Measurements from ENCODE around the gene TBC1D1. TPM values are rescaled to one million over a fixed set of nuclear protein-coding genes. Genes with fewer than 3 reads are reported as not detected.

Gene TBC1D1
- total and polyA plus RNA-seq, 4 experiments from 2014 or later: 15.3 to 46.7 (median 34.3) TPM

- Mint-ChIP-seq H3K4me3 (no peak overlapping the region), H3K4me1 (peaks cover 0 to 7% (median 3%) of the 10 kb centered on the region in 4 donors), H3K9me3 (no peaks in the 10 kb centered on the region), H3K36me3 (peaks cover 31 to 50% of the 10 kb centered on the region in 2 donors), H3K27ac (peak overlapping the region in 2 of 7 donors; percentile 44 to 77), H3K27me3 (no peaks in the 10 kb centered on the region)
- H3K9me3 ChIP-seq (ENCODE audit: control insufficient read depth in 1 of 2, low read length in 2 of 2): no peaks in the 10 kb centered on the region
- POLR2A ChIA-PET (ENCODE audit: partially characterized antibody): no interaction called here
- no peak overlapping the region for H3K27ac ChIP-seq (ENCODE audit: low read depth, low read length)
- intact Hi-C loops (cut with micrococcal nuclease): no loop called here
- no peak for DNase-seq
- CTCF ChIA-PET (ENCODE audit: partially characterized antibody): no interaction called here
- H3K4me3 ChIP-seq (ENCODE audit: low read length in 2 of 2): no peak overlapping the region
- peaks cover 4% of the 10 kb centered on the region for H3K36me3 ChIP-seq (ENCODE audit: insufficient read depth, low read length)
- H3K4me1 ChIP-seq (ENCODE audit: insufficient read depth, low read length): no peaks in the 10 kb centered on the region
- H3K27me3 ChIP-seq (ENCODE audit: insufficient read depth, low read length): no peaks in the 10 kb centered on the region
These were observed 251.1 kb downstream of the TBC1D1 start for GRCh38 chr4:38141808-38142500.

DNA sequence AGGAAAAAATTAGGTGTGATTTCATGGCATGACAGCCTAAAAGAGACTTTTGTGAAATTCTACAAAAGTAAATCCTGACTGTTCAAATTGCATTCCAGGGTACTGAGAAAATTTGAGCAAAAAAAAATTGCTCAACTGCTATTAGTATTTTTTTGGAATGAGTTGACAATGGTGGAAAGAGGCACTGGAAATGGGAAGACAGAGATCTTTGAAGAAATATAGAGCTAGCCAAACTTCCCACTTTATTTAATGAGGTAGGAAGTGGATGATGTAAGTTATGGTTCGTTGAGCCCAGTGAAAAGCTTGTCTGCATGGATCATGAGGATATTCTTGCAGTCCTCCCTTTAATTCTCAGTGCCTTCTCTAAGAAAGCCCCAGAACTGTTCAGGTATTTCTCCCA lies 253.1 kb downstream of the TBC1D1 start:
- ChIA-PET POLR2A (ENCODE audit: partially characterized antibody) (no interaction called here), CTCF (ENCODE audit: partially characterized antibody) (interaction anchor here (1.4 to 1.5 kb wide), 2 partner anchors 11 to 17 kb away, joined by 3 to 4 read pairs; no protein-coding TSS in a partner anchor)
- Mint-ChIP-seq H3K27me3 (no peaks in the 10 kb centered on the region), H3K4me1 (peaks cover 0 to 1% (median 0%) of the 10 kb centered on the region in 4 donors), H3K27ac (no peak overlapping the region), H3K4me3 (no peak overlapping the region), H3K9me3 (peaks cover 0 to 2% (median 0%) of the 10 kb centered on the region in 8 donors), H3K36me3 (peaks cover 16 to 33% of the 10 kb centered on the region in 2 donors)
- Histone ChIP-seq H3K27ac (ENCODE audit: low read depth, low read length) (no peak overlapping the region), H3K27me3 (ENCODE audit: insufficient read depth, low read length) (no peaks in the 10 kb centered on the region), H3K4me3 (ENCODE audit: low read length in 2 of 2) (no peak overlapping the region), H3K4me1 (ENCODE audit: insufficient read depth, low read length) (no peaks in the 10 kb centered on the region), H3K36me3 (ENCODE audit: insufficient read depth, low read length) (peaks cover 4% of the 10 kb centered on the region), H3K9me3 (ENCODE audit: control insufficient read depth in 1 of 2, low read length in 2 of 2) (no peaks in the 10 kb centered on the region)
- intact Hi-C loops (cut with micrococcal nuclease): no loop called here
- DNase-seq: no peak

- CTCF ChIA-PET (ENCODE audit: partially characterized antibody): interaction anchor here (1.4 to 1.5 kb wide), 2 partner anchors 12 to 15 kb away, joined by 3 to 4 read pairs; no protein-coding TSS in a partner anchor
- no peaks in the 10 kb centered on the region for H3K36me3 ChIP-seq (ENCODE audit: insufficient read depth, low read length)
- POLR2A ChIA-PET (ENCODE audit: partially characterized antibody): interaction anchor here (1.2 kb wide), 1 partner anchor 12 kb away, joined by 5 read pairs; no protein-coding TSS in a partner anchor
- intact Hi-C loops (cut with micrococcal nuclease): no loop called here
- H3K4me3 ChIP-seq (ENCODE audit: low read length in 2 of 2): no peak overlapping the region
- Mint-ChIP-seq H3K36me3 (peaks cover 5 to 21% of the 10 kb centered on the region in 2 donors), H3K4me1 (peaks cover 0 to 1% (median 0%) of the 10 kb centered on the region in 4 donors), H3K27me3 (peaks cover 0 to 2% of the 10 kb centered on the region in 2 donors), H3K9me3 (peaks cover 0 to 2% (median 0%) of the 10 kb centered on the region in 8 donors), H3K4me3 (no peak overlapping the region), H3K27ac (peak overlapping the region in 1 of 7 donors; percentile 43)
- H3K27me3 ChIP-seq (ENCODE audit: insufficient read depth, low read length): no peaks in the 10 kb centered on the region
- H3K4me1 ChIP-seq (ENCODE audit: insufficient read depth, low read length): no peaks in the 10 kb centered on the region
- no peak overlapping the region for H3K27ac ChIP-seq (ENCODE audit: low read depth, low read length)
- H3K9me3 ChIP-seq (ENCODE audit: control insufficient read depth in 1 of 2, low read length in 2 of 2): no peaks in the 10 kb centered on the region
- DNase-seq: no peak
These were observed 254.3 kb downstream of the TBC1D1 start for GRCh38 chr4:38145033-38145678.

GRCh38 chr4:38145741-38146140 lies 254.9 kb downstream of the TBC1D1 start:
- no peak overlapping the region for H3K4me3 ChIP-seq (ENCODE audit: low read length in 2 of 2)
- peaks cover 0 to 2% of the 10 kb centered on the region in 2 donors for H3K27me3 Mint-ChIP-seq
- POLR2A ChIA-PET (ENCODE audit: partially characterized antibody): interaction anchor here (1.2 kb wide), 1 partner anchor 13 kb away, joined by 5 read pairs; no protein-coding TSS in a partner anchor
- intact Hi-C loops (cut with micrococcal nuclease): no loop called here
- no peaks in the 10 kb centered on the region for H3K27me3 ChIP-seq (ENCODE audit: insufficient read depth, low read length)
- peaks cover 2 to 16% of the 10 kb centered on the region in 2 donors for H3K36me3 Mint-ChIP-seq
- peaks cover 0 to 3% (median 0%) of the 10 kb centered on the region in 4 donors for H3K4me1 Mint-ChIP-seq
- peaks cover 0 to 2% (median 0%) of the 10 kb centered on the region in 8 donors for H3K9me3 Mint-ChIP-seq
- CTCF ChIA-PET (ENCODE audit: partially characterized antibody): interaction anchor here (1.4 to 1.5 kb wide), 2 partner anchors 13 to 15 kb away, joined by 3 to 4 read pairs; no protein-coding TSS in a partner anchor
- no peak overlapping the region for H3K4me3 Mint-ChIP-seq
- H3K27ac Mint-ChIP-seq: no peak overlapping the region
- H3K4me1 ChIP-seq (ENCODE audit: insufficient read depth, low read length): no peaks in the 10 kb centered on the region
- DNase-seq: no peak
- no peaks in the 10 kb centered on the region for H3K36me3 ChIP-seq (ENCODE audit: insufficient read depth, low read length)
- H3K9me3 ChIP-seq (ENCODE audit: control insufficient read depth in 1 of 2, low read length in 2 of 2): no peaks in the 10 kb centered on the region
- H3K27ac ChIP-seq (ENCODE audit: low read depth, low read length): no peak overlapping the region

- Histone ChIP-seq H3K27me3 (ENCODE audit: insufficient read depth, low read length) (no peaks in the 10 kb centered on the region), H3K36me3 (ENCODE audit: insufficient read depth, low read length) (no peaks in the 10 kb centered on the region), H3K9me3 (ENCODE audit: control insufficient read depth in 1 of 2, low read length in 2 of 2) (no peaks in the 10 kb centered on the region), H3K4me3 (ENCODE audit: low read length in 2 of 2) (no peak overlapping the region), H3K27ac (ENCODE audit: low read depth, low read length) (no peak overlapping the region), H3K4me1 (ENCODE audit: insufficient read depth, low read length) (no peaks in the 10 kb centered on the region)
- Mint-ChIP-seq H3K27ac (no peak overlapping the region), H3K27me3 (peaks cover 0 to 2% of the 10 kb centered on the region in 2 donors), H3K4me3 (no peak overlapping the region), H3K4me1 (peaks cover 0 to 3% (median 0%) of the 10 kb centered on the region in 4 donors), H3K9me3 (peaks cover 0 to 2% (median 0%) of the 10 kb centered on the region in 8 donors), H3K36me3 (peaks cover 2 to 14% of the 10 kb centered on the region in 2 donors)
- DNase-seq: no peak
- intact Hi-C loops (cut with micrococcal nuclease): no loop called here
- ChIA-PET POLR2A (ENCODE audit: partially characterized antibody) (no interaction called here), CTCF (ENCODE audit: partially characterized antibody) (no interaction called here)
These were observed 255.5 kb downstream of the TBC1D1 start for GRCh38 chr4:38146383-38146782.

DNA sequence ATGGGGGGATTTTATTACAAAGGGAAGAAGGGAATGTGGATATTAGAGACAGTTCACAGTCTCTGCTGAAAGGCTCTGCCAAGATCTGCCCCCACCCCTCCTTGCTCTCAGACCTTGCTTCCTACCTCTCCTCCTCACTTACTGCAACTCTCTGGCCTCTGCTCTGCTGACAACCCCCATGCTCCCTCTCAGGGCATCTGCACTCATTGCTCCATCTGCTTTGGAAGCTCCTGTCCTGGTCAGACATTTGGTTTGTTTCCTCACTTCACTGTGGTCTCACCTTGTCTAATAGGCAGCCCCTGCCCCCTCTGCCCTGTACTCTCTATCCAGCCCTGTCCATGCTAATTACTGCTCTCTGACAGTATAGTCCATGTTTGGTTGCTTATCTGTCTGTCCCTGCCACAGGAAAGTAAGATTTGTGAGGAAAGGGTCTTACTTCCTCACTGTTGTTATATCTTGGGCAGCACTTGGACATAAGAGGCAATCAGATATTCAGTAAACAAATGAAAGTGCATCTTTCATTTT lies 258.6 kb downstream of the TBC1D1 start:
- Histone ChIP-seq H3K27me3 (ENCODE audit: insufficient read depth, low read length) (no peaks in the 10 kb centered on the region), H3K27ac (ENCODE audit: low read depth, low read length) (no peak overlapping the region), H3K4me1 (ENCODE audit: insufficient read depth, low read length) (peaks cover 17% of the 10 kb centered on the region), H3K4me3 (ENCODE audit: low read length in 2 of 2) (no peak overlapping the region), H3K36me3 (ENCODE audit: insufficient read depth, low read length) (no peaks in the 10 kb centered on the region), H3K9me3 (ENCODE audit: control insufficient read depth in 1 of 2, low read length in 2 of 2) (no peaks in the 10 kb centered on the region)
- Mint-ChIP-seq H3K4me1 (peaks cover 0 to 20% (median 10%) of the 10 kb centered on the region in 4 donors), H3K9me3 (peaks cover 0 to 2% (median 0%) of the 10 kb centered on the region in 8 donors), H3K27ac (no peak overlapping the region), H3K4me3 (no peak overlapping the region), H3K36me3 (no peaks in the 10 kb centered on the region), H3K27me3 (peaks cover 0 to 2% of the 10 kb centered on the region in 2 donors)
- DNase-seq: no peak
- CTCF ChIA-PET (ENCODE audit: partially characterized antibody): interaction anchor here (0.7 to 0.9 kb wide), 2 partner anchors 577 to 581 kb away, joined by 3 read pairs; no protein-coding TSS in a partner anchor
- intact Hi-C loops (cut with micrococcal nuclease): no loop called here
- POLR2A ChIA-PET (ENCODE audit: partially characterized antibody): no interaction called here

Measured in CD4-positive, alpha-beta memory T cell (primary cell).